ENCODE results near the gene GFRA1. TPM values are rescaled to one million over a fixed set of nuclear protein-coding genes. Genes with fewer than 3 reads are reported as not detected.

The GFRA1 gene
- total RNA-seq, 2 experiments from 2014 or later, result not detected

DNA sequence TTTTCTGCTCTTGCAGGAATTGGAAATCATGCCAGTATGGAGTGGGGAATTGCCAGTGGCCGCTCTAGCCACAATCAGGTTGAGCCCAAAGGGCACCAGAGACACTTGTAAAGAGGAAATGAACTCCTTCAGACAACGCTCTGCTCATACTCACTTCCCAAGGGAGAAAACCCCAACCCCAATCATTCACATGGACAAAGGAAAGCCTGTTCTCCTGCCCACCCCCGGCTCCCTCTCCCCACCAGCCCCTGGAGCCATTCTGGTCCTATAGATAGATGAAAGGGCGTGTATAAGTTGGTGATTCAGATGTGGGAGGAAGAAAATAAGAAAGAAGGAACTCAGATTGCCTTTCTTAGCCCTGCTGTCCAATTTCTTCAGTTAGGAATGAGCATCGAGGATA lies 57.4 kb downstream of the GFRA1 start:
- DNase-seq, result no peak
- Mint-ChIP-seq H3K9me3 (no peaks in the 10 kb centered on the region), H3K27ac (no peak overlapping the region), H3K27me3 (no peaks in the 10 kb centered on the region), H3K4me3 (no peak overlapping the region), H3K4me1 (no peaks in the 10 kb centered on the region), H3K36me3 (ENCODE audit: low read depth) (no peaks in the 10 kb centered on the region)
- POLR2A ChIA-PET, result no interaction called here
- CTCF ChIA-PET, result no interaction called here

DNA sequence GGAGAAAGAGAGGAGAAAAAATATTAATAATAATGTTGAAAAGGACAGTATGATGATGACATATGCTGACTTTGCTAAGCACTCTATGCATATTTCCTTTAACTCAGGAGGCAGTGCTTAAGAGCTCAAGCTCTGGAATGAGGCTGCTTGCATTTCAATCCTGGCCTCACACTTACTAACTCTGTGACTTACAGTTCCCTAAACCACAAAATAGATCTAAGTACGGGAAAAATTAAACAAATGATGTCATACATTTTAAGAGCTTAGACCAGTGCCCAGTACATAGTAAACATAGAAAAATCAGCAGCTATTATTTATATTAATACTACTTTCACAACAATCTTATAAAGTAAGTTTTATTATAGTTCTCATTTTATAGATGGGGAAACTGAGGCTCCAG lies 61.3 kb downstream of the GFRA1 start:
- Mint-ChIP-seq H3K36me3 (ENCODE audit: low read depth) (no peaks in the 10 kb centered on the region), H3K4me3 (no peak overlapping the region), H3K27me3 (peaks cover 2% of the 10 kb centered on the region), H3K4me1 (no peaks in the 10 kb centered on the region), H3K9me3 (no peaks in the 10 kb centered on the region), H3K27ac (no peak overlapping the region)
- ChIA-PET CTCF (no interaction called here), POLR2A (no interaction called here)
- no peak for DNase-seq

DNA sequence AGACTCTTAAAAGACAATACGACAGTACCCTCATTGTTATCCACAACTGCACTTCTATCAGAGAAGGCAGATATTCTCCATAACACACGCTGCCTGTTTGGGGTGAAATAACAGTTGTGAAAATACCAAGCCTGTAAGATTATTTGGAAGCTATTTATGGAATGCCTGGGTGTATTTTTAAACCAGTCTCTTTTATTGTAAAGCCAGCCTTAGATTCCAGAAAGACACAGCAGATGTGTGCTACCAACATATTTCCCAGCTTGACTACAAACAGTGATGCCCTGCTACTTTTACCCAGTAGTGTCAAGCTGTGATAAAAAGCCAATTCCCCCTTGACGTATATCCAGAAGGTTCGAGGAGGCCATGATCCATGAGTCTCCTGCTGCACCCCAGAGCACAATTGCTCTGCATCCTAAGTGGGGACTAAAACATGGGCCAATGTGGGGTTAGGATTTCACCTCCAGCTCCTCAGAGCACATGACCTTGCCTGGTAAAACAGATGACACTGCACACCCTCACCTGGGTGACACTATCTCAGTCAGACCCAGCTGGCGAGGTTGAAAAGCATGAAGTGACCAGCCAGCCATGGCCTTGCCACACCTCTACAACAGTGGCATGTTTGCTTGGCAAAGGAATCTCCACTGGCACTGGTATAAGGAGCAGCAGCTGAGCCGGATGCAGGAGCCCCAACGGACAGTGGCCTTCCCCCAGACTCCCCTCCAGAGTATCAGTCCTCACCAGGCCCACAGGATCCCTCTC lies 62.2 kb downstream of the GFRA1 start:
- Mint-ChIP-seq H3K27ac (no peak overlapping the region), H3K4me1 (no peaks in the 10 kb centered on the region), H3K9me3 (no peaks in the 10 kb centered on the region), H3K36me3 (ENCODE audit: low read depth) (no peaks in the 10 kb centered on the region), H3K4me3 (no peak overlapping the region), H3K27me3 (peaks cover 2% of the 10 kb centered on the region)
- CTCF ChIA-PET, result no interaction called here
- POLR2A ChIA-PET, result no interaction called here
- no peak for DNase-seq

DNA sequence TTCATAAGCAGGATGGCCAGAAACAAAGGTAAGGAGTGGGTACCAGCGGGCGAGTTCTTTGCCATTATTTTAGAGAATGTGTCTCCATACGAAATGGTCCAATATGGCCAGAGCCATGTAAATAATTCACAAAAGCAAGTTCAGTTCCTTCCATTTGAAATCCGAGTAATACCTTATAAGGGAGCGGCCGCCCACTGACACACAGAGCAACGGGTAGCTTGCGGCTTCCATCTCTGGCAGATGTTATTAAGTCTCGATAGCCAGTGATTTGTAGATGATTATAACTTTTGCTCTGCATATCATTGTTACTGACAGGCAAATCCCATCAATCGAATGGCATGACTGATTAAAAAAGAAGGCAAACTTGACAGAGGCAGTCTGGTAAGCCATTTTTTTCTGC lies 63.2 kb downstream of the GFRA1 start:
- Mint-ChIP-seq H3K27ac (no peak overlapping the region), H3K9me3 (no peaks in the 10 kb centered on the region), H3K4me1 (no peaks in the 10 kb centered on the region), H3K4me3 (no peak overlapping the region), H3K27me3 (peaks cover 2% of the 10 kb centered on the region), H3K36me3 (ENCODE audit: low read depth) (no peaks in the 10 kb centered on the region)
- no peak for DNase-seq
- ChIA-PET CTCF (no interaction called here), POLR2A (no interaction called here)

DNA sequence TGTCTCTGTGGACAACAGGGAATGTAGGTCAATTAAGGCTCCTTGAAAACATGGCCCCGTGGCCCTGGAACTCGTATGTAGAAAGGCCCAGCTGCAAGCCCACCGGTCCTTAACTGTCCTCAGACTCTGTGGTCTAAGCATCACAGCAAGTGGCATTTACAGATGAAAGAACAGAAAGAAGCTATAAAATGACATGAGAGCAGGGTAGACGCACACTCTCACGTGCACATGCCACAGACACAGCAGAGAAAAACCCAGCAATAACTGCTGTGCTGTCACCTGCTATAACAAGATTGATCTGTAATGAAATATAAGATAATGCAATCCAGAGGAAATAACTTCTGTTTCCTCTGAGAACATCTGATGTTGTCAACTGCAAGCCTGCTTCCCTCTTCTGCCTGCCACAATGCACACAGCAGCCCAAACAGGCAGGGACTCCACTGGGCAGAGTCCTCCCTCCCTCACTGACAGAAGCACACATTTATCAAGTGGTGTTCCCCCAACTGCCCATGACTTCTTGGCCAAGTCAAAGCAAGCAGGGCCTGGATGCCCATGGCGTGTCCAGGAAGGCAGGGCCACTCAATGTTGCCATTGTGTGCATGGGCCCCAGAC lies 63.9 kb downstream of the GFRA1 start:
- POLR2A ChIA-PET, result no interaction called here

DNA sequence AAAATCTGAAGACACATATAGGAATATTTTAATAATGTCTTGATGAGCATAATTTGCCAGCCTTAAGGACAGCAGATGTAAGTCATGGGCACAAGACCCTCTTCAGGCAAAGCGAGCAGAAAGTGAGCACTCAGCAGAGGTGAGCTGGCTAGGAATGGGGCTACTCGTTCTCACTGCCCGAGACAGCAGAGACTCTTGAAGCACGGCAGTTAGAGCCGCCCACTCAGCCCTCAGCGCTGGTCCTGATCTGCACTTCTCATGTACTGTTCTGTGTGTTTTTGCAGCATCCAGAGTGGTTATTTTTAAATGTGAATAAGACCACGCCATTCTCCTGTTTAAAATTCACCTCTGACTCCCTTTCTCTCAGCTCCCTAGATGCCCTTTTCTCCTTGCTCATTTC lies 65.3 kb downstream of the GFRA1 start:
- Mint-ChIP-seq H3K27me3 (peaks cover 2% of the 10 kb centered on the region), H3K36me3 (ENCODE audit: low read depth) (no peaks in the 10 kb centered on the region), H3K27ac (no peak overlapping the region), H3K4me3 (no peak overlapping the region), H3K4me1 (no peaks in the 10 kb centered on the region), H3K9me3 (no peaks in the 10 kb centered on the region)
- DNase-seq, result no peak
- POLR2A ChIA-PET, result no interaction called here
- CTCF ChIA-PET, result no interaction called here

More for the DNA sequence above, 63.9 kb downstream of the GFRA1 start:
- no peaks in the 10 kb centered on the region for H3K4me1 Mint-ChIP-seq
- no peaks in the 10 kb centered on the region for H3K36me3 Mint-ChIP-seq (ENCODE audit: low read depth)
- DNase-seq, result no peak
- no peaks in the 10 kb centered on the region for H3K9me3 Mint-ChIP-seq
- H3K4me3 Mint-ChIP-seq, result no peak overlapping the region
- H3K27ac Mint-ChIP-seq, result no peak overlapping the region
- H3K27me3 Mint-ChIP-seq, result peaks cover 2% of the 10 kb centered on the region
- CTCF ChIA-PET, result no interaction called here

DNA sequence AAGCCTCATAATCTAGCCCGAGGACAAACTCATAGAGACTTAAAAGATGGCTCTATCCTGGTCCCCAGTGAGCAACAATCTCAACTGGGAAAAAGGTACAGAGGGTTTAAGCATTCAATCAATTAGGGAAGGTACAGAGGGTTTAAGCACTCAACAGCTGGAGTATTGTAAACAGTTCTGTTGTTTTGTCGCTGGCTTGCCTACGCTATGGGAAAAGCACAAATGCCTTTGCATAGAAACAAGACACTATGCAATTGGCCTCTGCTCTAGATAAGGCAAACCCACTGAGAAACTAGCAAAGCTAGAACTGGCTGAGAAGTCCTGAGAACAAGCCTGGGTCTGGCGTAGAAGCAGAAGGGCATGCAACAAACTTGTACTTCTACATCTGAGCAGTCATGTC lies 69.3 kb downstream of the GFRA1 start:
- Mint-ChIP-seq H3K27me3 (no peaks in the 10 kb centered on the region), H3K4me1 (no peaks in the 10 kb centered on the region), H3K27ac (no peak overlapping the region), H3K9me3 (no peaks in the 10 kb centered on the region), H3K4me3 (no peak overlapping the region), H3K36me3 (ENCODE audit: low read depth) (no peaks in the 10 kb centered on the region)
- DNase-seq, result no peak
- POLR2A ChIA-PET, result no interaction called here
- CTCF ChIA-PET, result no interaction called here

DNA sequence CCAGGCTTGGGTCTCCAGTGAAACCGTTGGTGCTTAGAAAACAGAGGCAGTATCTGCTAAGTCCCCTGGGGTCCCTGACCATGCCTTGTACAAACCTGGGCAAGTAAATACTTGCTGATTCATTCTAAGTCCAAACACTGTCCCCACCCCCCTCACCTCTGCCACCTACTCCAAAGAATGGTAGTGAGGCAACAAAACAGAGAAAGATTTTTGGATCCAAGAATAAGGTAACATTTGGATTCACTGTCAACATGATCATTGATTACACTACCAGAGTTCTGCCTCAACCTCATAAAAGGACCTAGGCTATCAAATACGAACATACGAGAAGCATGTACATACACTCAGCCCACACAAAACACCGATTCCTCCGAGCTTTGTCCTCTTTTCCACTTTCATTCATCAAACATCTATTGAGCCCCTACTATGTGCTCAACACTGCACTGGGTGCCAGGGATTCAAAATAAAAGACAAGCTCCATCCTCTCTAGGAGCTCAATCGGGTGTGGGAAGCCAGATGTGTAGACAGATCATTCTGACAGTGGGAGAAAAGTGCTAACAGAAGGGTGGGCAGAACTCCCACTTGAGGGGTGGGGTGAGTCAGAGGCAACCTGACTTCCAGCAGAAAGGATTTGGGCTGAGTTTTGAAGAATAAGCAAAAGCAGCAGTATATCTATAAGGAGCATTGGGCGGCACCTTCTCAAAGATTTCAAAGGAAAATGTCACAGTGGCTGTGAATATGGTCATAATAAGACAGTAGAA lies 71.2 kb downstream of the GFRA1 start:
- CTCF ChIA-PET, result no interaction called here
- Mint-ChIP-seq H3K4me1 (no peaks in the 10 kb centered on the region), H3K27ac (no peak overlapping the region), H3K36me3 (ENCODE audit: low read depth) (no peaks in the 10 kb centered on the region), H3K9me3 (no peaks in the 10 kb centered on the region), H3K27me3 (no peaks in the 10 kb centered on the region), H3K4me3 (no peak overlapping the region)
- POLR2A ChIA-PET, result no interaction called here
- no peak for DNase-seq

DNA sequence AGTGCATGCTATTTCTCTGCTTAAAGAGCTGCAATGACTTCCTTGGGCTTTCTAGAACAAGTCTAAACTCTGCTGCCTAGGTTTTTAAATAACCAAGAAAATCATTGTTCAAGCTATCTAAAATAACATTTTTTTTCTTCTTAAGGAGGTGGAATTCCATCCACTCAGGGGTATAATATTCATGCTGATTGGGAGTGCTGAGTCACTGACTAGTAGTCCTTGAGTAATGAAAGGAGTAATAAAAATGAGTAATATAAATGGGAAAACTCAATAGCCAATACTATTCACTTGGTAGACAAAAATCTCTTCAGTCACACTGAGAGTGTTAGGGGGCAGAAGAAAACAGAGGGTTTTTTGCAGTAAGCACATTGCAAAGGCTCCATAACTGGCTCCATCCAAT lies 72.0 kb downstream of the GFRA1 start:
- no peak for DNase-seq
- H3K9me3 Mint-ChIP-seq, result no peaks in the 10 kb centered on the region
- H3K27ac Mint-ChIP-seq, result no peak overlapping the region
- no peaks in the 10 kb centered on the region for H3K36me3 Mint-ChIP-seq (ENCODE audit: low read depth)
- ChIA-PET CTCF (no interaction called here), POLR2A (no interaction called here)
- H3K4me3 Mint-ChIP-seq, result no peak overlapping the region
- no peaks in the 10 kb centered on the region for H3K27me3 Mint-ChIP-seq
- H3K4me1 Mint-ChIP-seq, result no peaks in the 10 kb centered on the region

DNA sequence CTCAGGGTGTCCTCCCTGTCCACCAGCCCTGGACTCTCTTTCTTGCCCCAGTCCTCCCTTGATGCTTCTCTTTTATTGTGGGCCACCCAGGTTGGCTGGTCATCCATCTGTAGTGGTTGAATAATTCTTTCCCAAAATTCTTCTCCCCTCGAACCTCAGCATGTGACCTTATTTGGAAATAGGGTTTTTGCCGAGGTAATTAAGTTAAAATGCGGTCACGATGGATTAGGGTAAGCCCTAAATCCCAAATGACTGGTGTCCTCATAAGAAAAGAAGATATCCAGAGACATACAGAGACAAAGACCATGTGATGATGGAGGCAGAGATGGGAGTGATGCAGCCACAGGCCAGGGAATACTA lies 74.3 kb downstream of the GFRA1 start:
- ChIA-PET CTCF (no interaction called here), POLR2A (no interaction called here)
- Mint-ChIP-seq H3K36me3 (ENCODE audit: low read depth) (no peaks in the 10 kb centered on the region), H3K9me3 (peaks cover 5% of the 10 kb centered on the region), H3K27ac (no peak overlapping the region), H3K4me3 (no peak overlapping the region), H3K4me1 (no peaks in the 10 kb centered on the region), H3K27me3 (no peaks in the 10 kb centered on the region)
- no peak for DNase-seq

DNA sequence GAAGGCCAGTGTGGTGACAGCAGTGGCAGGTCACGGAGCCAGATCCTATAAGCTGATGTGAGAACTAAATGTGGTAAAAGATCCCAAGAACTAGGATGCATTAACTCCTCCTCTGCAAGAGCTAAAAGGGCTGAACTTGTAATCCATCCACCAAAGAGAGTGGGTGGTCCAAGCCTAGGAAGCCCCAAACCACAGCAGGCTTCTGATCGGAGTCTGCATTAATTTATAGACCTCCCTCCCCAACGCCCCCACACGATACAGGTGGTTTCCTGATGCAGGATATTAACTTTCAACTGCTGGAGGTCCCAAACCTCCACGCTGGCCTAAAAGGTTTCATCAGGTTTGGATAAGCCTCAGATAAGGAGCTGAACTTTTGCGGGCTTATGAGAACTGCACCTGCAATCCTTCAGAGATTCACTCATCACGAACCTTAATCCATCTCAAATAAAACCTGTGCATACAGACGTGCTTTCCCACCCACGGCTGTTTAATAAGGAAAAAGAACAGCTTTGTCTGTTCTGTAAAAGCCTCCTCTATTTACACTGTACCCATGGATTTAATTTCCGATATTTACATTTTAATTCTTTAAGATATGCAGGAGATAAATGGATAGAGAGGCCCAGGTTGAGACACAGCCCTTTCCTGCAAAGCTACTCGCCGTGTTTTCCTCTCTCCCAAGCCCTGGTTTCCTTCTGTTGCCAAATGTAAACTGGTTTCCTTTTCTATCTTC lies 74.9 kb downstream of the GFRA1 start:
- Mint-ChIP-seq H3K27ac (no peak overlapping the region), H3K27me3 (no peaks in the 10 kb centered on the region), H3K4me1 (no peaks in the 10 kb centered on the region), H3K36me3 (ENCODE audit: low read depth) (no peaks in the 10 kb centered on the region), H3K9me3 (peaks cover 5% of the 10 kb centered on the region), H3K4me3 (no peak overlapping the region)
- ChIA-PET CTCF (no interaction called here), POLR2A (no interaction called here)
- no peak for DNase-seq

DNA sequence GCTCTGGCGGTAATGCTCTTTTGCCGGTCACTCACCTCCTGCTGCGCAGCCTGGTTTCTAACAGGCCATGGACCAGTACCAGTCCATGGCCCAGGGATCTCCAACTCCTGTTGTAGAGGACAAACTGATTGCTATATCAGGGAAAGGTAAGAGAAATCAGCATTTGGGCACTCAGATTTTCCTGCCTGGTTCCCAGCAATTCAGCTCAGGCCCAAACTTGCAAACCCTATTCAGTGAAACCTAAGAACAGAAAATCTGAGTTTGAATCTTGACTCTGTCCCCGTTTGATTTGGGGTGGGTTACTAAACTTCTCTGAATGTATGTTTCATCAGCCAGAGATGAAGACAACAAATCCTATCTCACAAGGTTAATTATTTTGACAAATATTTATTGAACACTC lies 77.4 kb downstream of the GFRA1 start:
- peaks cover 5% of the 10 kb centered on the region for H3K9me3 Mint-ChIP-seq
- H3K27ac Mint-ChIP-seq, result no peak overlapping the region
- H3K4me3 Mint-ChIP-seq, result no peak overlapping the region
- DNase-seq, result no peak
- H3K27me3 Mint-ChIP-seq, result no peaks in the 10 kb centered on the region
- H3K4me1 Mint-ChIP-seq, result no peaks in the 10 kb centered on the region
- ChIA-PET POLR2A (no interaction called here), CTCF (no interaction called here)
- H3K36me3 Mint-ChIP-seq (ENCODE audit: low read depth), result no peaks in the 10 kb centered on the region

DNA sequence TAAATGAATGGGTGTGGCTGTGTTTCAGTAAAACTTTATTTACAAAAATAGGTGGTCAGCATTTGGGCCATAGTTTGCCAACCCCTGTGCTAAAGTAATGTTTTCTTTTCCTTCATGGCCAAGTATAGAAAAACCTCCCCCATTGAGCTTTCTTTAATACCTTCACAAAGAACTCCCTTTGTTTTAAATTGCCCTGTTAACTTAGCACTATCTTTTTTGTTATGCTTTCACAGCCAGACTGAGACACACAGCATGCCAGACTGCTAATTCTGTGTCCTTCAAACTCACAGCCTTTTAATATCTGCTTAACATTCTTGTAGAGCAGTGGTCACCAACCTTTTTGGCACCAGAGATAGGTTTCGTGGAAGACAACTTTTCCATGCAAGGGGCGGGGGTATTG lies 78.0 kb downstream of the GFRA1 start:
- POLR2A ChIA-PET, result no interaction called here
- Mint-ChIP-seq H3K27ac (no peak overlapping the region), H3K4me1 (no peaks in the 10 kb centered on the region), H3K4me3 (no peak overlapping the region), H3K9me3 (peaks cover 5% of the 10 kb centered on the region), H3K27me3 (no peaks in the 10 kb centered on the region), H3K36me3 (ENCODE audit: low read depth) (no peaks in the 10 kb centered on the region)
- no peak for DNase-seq
- CTCF ChIA-PET, result no interaction called here
